Karpas-422 (cell line): ENCODE measurements around the gene CTNNBL1. TPM values are rescaled to one million over a fixed set of nuclear protein-coding genes. Genes with fewer than 3 reads are reported as not detected.
"Not testable (repeated sequence)": the region's sequence is repeated elsewhere in the genome, so short reads cannot be mapped to it uniquely, and the experiment has no call there.

ENCODE experiments used
- DNase-seq: peaks from one replicate; pipeline ENCODE4 v3.0.0-alpha.2; 2015
- H2AFZ ChIP-seq: fragments of 200-600 bp; sonication (generic); 2 replicates; pipeline ENCODE4 v1.6.1; 2014; ENCODE audit warnings: antibody characterized with exemption, low read length, mixed read lengths
- H3K27ac ChIP-seq: fragments of 200-600 bp; sonication (generic); 2 replicates; pipeline ENCODE4 v1.5.1; 2014; ENCODE audit warnings: mild to moderate bottlenecking, low read length, moderate library complexity
- H3K27me3 ChIP-seq: fragments of 200-600 bp; sonication (generic); 2 replicates; pipeline ENCODE4 v1.6.1; 2014; ENCODE audit warnings: low read length, mixed read lengths
- H3K36me3 ChIP-seq: fragments of 200-600 bp; sonication (generic); 2 replicates; pipeline ENCODE4 v1.6.1; 2014; ENCODE audit warnings: low read length, mixed read lengths; ENCODE audit not compliant: insufficient read depth
- H3K4me1 ChIP-seq: fragments of 200-600 bp; sonication (generic); 2 replicates; pipeline ENCODE4 v1.6.1; 2014; ENCODE audit warnings: mild to moderate bottlenecking, low read length, mixed read lengths
- H3K4me2 ChIP-seq: fragments of 200-600 bp; sonication (generic); 2 replicates; pipeline ENCODE4 v1.6.1; 2014; ENCODE audit warnings: low read length, low read depth, mild to moderate bottlenecking; ENCODE audit not compliant: poor library complexity, severe bottlenecking
- H3K4me3 ChIP-seq: fragments of 200-600 bp; sonication (generic); 2 replicates; pipeline ENCODE4 v1.5.1; 2014; ENCODE audit warnings: mild to moderate bottlenecking, antibody characterized with exemption, low read length, mixed read lengths
- H3K79me2 ChIP-seq: fragments of 200-600 bp; sonication (generic); 2 replicates; pipeline ENCODE4 v1.6.1; 2014; ENCODE audit warnings: mild to moderate bottlenecking, low read length, mixed read lengths
- H3K9ac ChIP-seq: fragments of 200-600 bp; sonication (generic); 2 replicates; pipeline ENCODE4 v1.6.0; 2014; ENCODE audit warnings: low read length
- H3K9me2 ChIP-seq: fragments of 200-600 bp; sonication (generic), shearing (Covaris generic); replicated peaks from 2 replicates; pipeline ENCODE4 v1.6.0; 2014; ENCODE audit warnings: mild to moderate bottlenecking, low read length, moderate library complexity; ENCODE audit not compliant: insufficient read depth
- H3K9me3 ChIP-seq: fragments of 300-700, 200-600 bp; sonication (generic); 2 replicates; pipeline ENCODE4 v1.6.1; 2014; ENCODE audit warnings: low read length, mixed read lengths
- H4K20me1 ChIP-seq: fragments of 200-600 bp; sonication (generic); 2 replicates; pipeline ENCODE4 v1.6.1; 2014; ENCODE audit warnings: mild to moderate bottlenecking, antibody characterized with exemption, low read length, low read depth; ENCODE audit not compliant: insufficient read depth
- total RNA-seq: library from RNA; depleted of rRNA; stranded (reverse); fragments of >200 nt; shearing (Covaris generic); gene quantifications from 2 replicates; pipeline ENCODE4 v1.2.3, GENCODE V29; 2014; ENCODE audit warnings: low replicate concordance

Gene CTNNBL1
- total RNA-seq, 1 experiment from 2014 or later = 70.0 TPM

DNA sequence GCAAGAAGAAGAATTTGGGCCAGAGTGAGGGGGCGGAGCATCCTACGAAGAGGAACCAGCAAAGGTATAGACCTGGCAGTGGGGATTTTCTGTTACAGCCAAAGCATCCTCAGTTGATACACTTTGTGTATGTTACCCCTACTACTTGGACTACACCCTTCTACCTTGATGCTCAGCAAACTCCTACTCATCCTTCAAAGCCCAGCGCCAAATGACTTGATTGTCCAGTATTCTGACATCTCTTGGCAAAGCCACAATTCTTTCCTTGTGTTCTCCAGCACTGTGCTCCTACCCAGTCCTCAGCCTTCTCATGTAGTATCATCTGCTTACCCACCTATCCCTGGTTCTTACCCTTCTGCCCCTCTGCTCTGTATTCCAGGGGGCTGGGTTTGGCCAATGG is 21.7 kb upstream of the CTNNBL1 start:
- no peak overlapping the region for H3K4me2 ChIP-seq
- H3K9me3 ChIP-seq = no peaks in the 10 kb centered on the region
- H3K9me2 ChIP-seq = no peaks in the 10 kb centered on the region
- H4K20me1 ChIP-seq = no peaks in the 10 kb centered on the region
- no peak overlapping the region for H3K9ac ChIP-seq
- H3K4me1 ChIP-seq = no peaks in the 10 kb centered on the region
- no peaks in the 10 kb centered on the region for H3K36me3 ChIP-seq
- H3K27ac ChIP-seq = no peak overlapping the region
- no peak overlapping the region for H3K4me3 ChIP-seq
- no peak overlapping the region for H2AFZ ChIP-seq
- H3K79me2 ChIP-seq = no peaks in the 10 kb centered on the region
- H3K27me3 ChIP-seq = no peaks in the 10 kb centered on the region
- no peak for DNase-seq

DNA sequence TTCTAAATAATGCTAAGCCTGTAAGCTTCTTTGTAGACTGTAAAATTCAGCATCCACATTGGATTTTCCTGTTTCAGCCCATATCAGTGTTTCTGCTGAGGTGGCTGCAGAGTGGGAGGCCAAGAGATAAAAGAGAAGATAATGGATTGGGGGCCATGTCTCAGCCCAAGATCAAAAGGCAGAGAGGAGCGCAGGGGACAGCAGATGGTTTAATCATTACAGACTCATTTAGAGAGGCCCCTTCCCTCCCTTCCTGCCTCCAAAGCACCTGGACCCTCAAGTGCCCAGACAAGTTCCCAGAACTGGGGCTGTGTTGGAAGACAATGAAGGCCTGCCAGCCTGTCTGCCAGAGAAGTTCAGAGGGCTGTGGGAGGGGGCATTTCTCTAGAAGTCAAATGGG is 20.4 kb upstream of the CTNNBL1 start:
- Histone ChIP-seq H3K4me1 (no peaks in the 10 kb centered on the region), H3K27ac (no peak overlapping the region), H3K79me2 (no peaks in the 10 kb centered on the region), H3K9me3 (no peaks in the 10 kb centered on the region), H4K20me1 (no peaks in the 10 kb centered on the region), H3K4me3 (no peak overlapping the region), H3K36me3 (no peaks in the 10 kb centered on the region), H3K27me3 (no peaks in the 10 kb centered on the region), H3K9ac (no peak overlapping the region), H3K4me2 (no peak overlapping the region), H3K9me2 (no peaks in the 10 kb centered on the region), H2AFZ (no peak overlapping the region)
- no peak for DNase-seq

DNA sequence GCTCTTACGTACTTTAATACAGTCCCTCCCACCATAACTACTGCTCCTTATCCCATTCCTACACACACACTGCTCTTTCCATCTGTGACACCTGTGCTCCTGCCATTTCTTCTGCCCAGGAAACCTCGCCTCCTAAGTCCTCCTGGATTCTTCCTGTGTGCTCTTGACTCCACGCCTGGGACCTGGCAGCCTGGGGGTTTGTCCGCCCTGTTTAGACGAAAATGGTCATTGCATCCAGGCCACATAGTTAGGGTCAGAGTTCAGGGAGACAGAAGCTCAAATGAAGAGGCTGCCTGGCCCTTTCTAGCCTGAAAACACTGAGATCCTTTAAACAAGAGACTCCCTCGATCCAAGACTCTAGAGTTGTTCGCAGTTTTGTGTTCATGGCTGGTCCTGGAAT is 17.4 kb upstream of the CTNNBL1 start:
- no peaks in the 10 kb centered on the region for H3K36me3 ChIP-seq
- H3K9me2 ChIP-seq = no peaks in the 10 kb centered on the region
- H4K20me1 ChIP-seq = no peaks in the 10 kb centered on the region
- no peak overlapping the region for H3K9ac ChIP-seq
- no peaks in the 10 kb centered on the region for H3K79me2 ChIP-seq
- no peak for DNase-seq
- H2AFZ ChIP-seq = no peak overlapping the region
- no peaks in the 10 kb centered on the region for H3K27me3 ChIP-seq
- no peak overlapping the region for H3K4me2 ChIP-seq
- no peak overlapping the region for H3K27ac ChIP-seq
- H3K4me3 ChIP-seq = no peak overlapping the region
- no peaks in the 10 kb centered on the region for H3K9me3 ChIP-seq
- H3K4me1 ChIP-seq = no peaks in the 10 kb centered on the region

DNA sequence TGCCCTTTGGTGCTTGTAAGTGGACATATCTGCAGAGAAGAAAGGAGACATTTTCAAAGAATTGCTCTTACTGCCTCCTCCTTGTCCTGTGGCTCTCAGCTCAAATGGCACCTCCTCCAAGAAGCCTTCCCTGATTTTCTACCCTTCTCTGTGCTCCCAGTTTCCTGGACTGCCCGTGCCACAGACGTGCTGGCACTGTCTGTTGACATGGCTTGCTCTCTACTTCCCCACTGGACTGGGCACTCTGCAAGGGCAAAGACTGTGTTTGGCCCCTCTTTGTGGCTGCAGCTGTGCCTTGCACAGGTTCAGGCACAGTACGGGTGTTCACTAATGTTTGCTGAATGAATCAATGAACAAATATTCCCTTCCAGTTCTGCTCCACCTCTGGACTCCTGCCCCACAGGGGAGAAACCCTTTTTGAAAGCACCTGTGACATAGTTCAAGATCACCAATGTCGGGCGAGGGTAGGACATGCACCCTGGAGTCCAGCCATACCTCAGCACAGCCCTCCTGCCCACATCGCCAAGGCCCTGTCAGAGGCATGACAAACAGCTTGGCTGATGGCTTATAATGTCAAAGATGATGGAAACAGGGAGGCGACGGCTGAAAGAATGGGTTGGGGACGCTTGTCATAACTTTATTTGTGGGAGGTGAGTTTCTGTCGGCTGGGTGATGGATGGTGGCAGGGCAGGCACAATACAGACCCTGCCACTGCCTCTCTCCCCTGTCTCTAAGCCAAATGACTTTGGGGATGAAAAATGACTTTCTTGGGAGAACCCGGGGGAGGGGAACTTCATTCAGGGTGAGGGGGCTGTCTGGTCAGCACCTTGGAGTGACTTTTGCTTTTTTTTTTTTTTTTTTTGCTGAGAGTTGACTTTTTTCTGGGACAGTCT is 15.6 kb upstream of the CTNNBL1 start:
- Histone ChIP-seq H3K4me3 (no peak overlapping the region), H3K36me3 (no peaks in the 10 kb centered on the region), H3K4me1 (no peaks in the 10 kb centered on the region), H4K20me1 (no peaks in the 10 kb centered on the region), H3K27ac (no peak overlapping the region), H3K9me2 (no peaks in the 10 kb centered on the region), H3K27me3 (no peaks in the 10 kb centered on the region), H3K79me2 (no peaks in the 10 kb centered on the region), H3K9ac (no peak overlapping the region), H2AFZ (no peak overlapping the region), H3K9me3 (no peaks in the 10 kb centered on the region), H3K4me2 (no peak overlapping the region)
- no peak for DNase-seq

DNA sequence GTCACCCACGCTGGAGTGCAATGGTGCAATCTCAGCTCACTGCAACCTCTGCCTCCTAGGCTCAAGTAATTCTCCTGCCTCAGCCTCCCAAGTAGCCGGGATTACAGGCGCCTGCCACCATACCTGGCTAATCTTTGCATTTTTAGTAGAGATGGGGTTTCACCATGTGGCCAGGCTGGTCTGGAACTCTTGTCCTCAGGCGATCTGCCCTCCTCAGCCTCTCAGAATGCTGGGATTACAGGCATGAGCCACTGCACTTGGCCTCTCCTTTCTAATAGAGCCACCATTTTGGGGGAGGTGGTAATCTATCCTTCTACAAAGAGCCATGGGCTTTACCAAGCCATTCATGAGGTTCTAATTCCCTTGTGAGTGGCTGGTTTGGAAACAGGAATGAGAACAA is 14.1 kb upstream of the CTNNBL1 start:
- not testable (repeated sequence) for H3K9ac ChIP-seq, H3K4me2 ChIP-seq, H2AFZ ChIP-seq, H3K4me3 ChIP-seq, H3K79me2 ChIP-seq, DNase-seq, H3K4me1 ChIP-seq, H3K9me3 ChIP-seq, H4K20me1 ChIP-seq, H3K27ac ChIP-seq, H3K36me3 ChIP-seq, H3K9me2 ChIP-seq, H3K27me3 ChIP-seq

DNA sequence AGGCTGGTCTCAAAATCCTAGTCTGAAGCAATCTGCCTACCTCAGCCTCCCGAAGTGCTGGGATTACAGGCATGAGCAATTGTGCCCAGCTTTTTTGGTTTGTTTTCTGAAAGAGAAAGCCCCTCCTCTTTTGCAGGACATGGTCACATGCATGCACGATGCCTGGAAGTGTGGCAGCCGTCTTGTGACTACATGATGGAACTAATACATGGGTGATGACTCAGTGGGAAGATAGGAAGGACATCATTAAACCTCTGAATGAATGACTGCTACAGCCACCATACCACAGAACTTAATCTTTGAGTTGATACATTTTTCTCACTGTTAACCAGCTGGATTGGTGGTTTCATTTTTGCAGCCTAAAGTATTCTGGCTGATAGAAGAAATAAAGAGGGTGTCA is 13.4 kb upstream of the CTNNBL1 start:
- Histone ChIP-seq H3K36me3 (no peaks in the 10 kb centered on the region), H3K79me2 (no peaks in the 10 kb centered on the region), H3K27me3 (no peaks in the 10 kb centered on the region), H3K9me2 (no peaks in the 10 kb centered on the region), H3K9ac (no peak overlapping the region), H4K20me1 (no peaks in the 10 kb centered on the region), H3K4me3 (no peak overlapping the region), H3K27ac (no peak overlapping the region), H2AFZ (no peak overlapping the region), H3K4me1 (no peaks in the 10 kb centered on the region), H3K9me3 (no peaks in the 10 kb centered on the region), H3K4me2 (no peak overlapping the region)
- no peak for DNase-seq

DNA sequence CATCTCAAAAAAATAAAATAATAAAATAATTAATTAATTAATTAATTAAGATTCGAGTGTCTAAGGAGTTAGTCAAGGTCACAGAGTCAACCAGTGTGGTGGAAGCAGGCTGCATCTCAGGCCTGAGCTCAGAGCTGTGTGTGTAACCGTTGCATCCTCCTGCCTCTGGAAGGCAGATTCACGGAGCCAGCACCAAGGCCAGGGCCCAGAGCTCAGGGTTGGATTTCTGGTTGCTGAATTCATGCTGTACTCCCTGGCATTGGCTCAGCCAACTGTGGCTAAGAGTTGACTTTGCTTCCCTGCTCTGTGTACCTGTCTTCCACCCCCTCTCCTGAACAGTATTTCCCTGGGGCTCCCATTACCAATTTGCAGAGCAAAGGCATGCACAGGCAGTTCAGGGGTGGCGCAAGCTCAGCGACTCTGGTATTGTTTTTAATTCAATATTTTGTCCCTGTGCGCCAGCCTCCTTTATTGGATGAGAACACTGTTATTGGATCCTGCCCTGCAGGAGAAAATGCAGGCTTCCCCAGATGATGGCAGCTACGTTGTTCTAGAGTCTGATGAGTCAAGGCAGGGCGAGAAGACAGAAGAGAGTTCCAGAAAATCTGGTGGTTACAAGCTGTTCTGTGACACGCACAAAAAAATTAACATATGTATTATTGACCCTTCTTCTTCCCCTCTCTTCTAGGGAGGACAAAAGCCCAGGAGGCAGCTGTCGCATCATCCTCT is 12.3 kb upstream of the CTNNBL1 start:
- Histone ChIP-seq H3K27ac (no peak overlapping the region), H3K4me1 (no peaks in the 10 kb centered on the region), H3K9me2 (no peaks in the 10 kb centered on the region), H2AFZ (no peak overlapping the region), H3K4me3 (no peak overlapping the region), H4K20me1 (no peaks in the 10 kb centered on the region), H3K79me2 (no peaks in the 10 kb centered on the region), H3K27me3 (no peaks in the 10 kb centered on the region), H3K9ac (no peak overlapping the region), H3K4me2 (no peak overlapping the region), H3K36me3 (no peaks in the 10 kb centered on the region), H3K9me3 (no peaks in the 10 kb centered on the region)
- DNase-seq = no peak

DNA sequence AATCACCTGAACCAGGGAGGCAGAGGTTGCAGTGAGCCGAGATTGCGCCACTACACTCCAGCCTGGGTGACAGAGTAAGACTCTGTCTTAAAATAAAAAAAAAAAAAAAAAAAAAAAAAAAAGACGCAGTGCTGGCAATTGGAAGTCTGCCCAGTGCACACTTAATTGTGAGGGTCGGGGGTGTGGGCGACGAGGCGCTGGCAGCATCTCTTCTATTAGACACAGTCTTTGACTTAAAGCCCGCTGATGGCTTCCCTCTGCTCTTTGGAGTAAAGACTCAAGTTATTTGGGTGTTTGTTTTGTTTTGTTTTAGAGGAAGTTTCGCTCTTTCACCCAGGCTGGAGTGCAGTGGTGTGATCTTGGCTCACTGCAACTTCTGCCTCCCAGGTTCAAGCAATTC is 10.7 kb upstream of the CTNNBL1 start:
- not testable (repeated sequence) for H2AFZ ChIP-seq

More for the DNA sequence above, 10.7 kb upstream of the CTNNBL1 start:
- not testable (repeated sequence) for H3K36me3 ChIP-seq, H3K4me3 ChIP-seq, H3K4me1 ChIP-seq, H3K27ac ChIP-seq, H3K9me3 ChIP-seq, H3K9ac ChIP-seq, H3K79me2 ChIP-seq, H4K20me1 ChIP-seq, DNase-seq, H3K9me2 ChIP-seq, H3K4me2 ChIP-seq, H3K27me3 ChIP-seq
